LNCAP (cell line): Measurements from ENCODE around the gene POLR2E.

ENCODE experiments used
- TF ChIP-seq, protein P1 (sequence below): fragments of 450-650 bp; IDR thresholded peaks from 2 replicates; pipeline ENCODE4 v1.5.1; 2017; ENCODE audit warnings: mild to moderate bottlenecking

POLR2E gene

DNA sequence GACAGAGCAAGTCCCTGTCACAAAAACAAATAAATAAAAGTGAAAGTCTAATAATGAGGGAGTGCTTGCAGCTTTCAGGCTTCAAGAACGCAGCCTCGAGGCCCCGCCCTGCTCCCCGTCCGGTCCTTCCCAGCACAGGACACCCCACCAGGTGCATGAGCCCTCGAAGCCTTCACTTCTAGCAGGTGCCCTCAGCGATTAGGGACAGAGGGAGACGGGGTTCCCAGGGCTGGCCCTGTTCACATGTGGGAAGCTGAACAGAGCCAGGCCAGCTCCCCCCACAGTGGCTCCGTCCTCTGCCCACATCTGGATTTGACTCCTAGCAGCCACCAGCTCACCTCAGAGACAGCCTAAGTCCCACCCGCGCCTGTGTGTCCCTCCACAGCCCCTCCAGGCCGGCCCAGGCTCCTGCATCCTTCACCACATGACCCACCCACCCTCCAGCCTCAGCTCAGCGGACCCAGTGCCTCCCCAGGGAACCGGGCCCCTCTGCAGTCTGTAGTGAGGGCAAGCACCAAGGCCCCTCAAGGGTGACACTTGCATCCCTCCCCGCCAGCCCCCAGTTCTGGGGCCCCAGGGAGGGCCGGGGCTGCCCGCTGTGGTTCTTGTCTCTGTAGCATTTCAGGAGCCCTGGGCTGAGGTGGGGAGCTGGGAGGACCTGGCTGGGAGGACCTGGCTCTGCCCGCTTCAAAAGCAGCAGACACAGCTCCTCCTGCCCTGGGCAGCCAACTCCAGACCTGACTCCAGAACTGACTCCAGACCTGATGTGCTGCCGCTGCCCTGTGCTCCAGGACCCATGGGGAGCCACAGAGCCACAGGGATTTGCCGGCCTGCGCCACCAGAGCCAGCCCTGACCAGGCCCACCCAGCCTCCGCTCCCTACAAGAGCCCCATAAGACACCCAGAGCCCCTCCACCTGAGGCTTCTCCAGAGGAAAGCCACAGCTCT, 35.9 kb upstream of the POLR2E start:
- TF ChIP-seq, protein P1, sequence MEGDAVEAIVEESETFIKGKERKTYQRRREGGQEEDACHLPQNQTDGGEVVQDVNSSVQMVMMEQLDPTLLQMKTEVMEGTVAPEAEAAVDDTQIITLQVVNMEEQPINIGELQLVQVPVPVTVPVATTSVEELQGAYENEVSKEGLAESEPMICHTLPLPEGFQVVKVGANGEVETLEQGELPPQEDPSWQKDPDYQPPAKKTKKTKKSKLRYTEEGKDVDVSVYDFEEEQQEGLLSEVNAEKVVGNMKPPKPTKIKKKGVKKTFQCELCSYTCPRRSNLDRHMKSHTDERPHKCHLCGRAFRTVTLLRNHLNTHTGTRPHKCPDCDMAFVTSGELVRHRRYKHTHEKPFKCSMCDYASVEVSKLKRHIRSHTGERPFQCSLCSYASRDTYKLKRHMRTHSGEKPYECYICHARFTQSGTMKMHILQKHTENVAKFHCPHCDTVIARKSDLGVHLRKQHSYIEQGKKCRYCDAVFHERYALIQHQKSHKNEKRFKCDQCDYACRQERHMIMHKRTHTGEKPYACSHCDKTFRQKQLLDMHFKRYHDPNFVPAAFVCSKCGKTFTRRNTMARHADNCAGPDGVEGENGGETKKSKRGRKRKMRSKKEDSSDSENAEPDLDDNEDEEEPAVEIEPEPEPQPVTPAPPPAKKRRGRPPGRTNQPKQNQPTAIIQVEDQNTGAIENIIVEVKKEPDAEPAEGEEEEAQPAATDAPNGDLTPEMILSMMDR: no peak

DNA sequence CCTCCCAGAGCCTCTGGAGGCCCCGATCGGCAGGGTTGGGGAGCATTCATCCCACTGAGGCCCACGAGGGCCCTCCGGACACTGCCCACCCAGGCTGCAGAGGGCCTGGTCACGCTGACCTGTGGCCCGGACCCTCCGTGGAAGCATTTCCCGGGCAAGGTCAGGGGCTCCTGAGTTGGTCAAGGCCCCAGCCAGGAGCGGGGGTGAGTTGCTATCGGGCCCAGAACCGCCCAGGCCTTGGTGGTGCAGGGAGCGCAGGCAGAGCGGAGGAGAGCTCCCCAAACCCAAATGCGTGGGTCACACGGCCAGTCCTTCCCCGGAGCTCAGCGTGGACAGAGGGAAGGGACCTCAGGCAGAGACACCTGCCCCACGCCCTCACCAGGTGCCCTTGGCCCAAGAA, 34.4 kb upstream of the POLR2E start:
- TF ChIP-seq, protein P1: no peak

DNA sequence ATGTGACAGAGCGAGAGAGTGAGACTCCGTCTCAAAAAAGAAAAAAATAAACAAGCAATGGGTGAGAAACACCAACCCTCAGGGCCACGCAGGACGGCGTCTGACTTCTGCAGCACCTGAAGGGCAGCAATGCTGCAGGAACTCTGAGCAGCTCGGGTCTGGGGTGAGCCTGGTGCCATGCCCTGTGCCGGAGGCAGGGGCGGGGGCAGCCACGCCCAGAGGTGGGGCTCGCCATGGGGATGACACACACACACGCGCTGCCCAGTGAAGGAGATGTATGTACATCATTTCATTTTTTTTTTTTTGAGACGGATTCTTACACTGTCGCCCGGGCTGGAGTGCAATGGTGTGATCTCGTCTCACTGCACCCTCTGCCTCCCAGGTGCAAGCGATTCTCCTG, 32.9 kb upstream of the POLR2E start:
- TF ChIP-seq, protein P1: no peak

DNA sequence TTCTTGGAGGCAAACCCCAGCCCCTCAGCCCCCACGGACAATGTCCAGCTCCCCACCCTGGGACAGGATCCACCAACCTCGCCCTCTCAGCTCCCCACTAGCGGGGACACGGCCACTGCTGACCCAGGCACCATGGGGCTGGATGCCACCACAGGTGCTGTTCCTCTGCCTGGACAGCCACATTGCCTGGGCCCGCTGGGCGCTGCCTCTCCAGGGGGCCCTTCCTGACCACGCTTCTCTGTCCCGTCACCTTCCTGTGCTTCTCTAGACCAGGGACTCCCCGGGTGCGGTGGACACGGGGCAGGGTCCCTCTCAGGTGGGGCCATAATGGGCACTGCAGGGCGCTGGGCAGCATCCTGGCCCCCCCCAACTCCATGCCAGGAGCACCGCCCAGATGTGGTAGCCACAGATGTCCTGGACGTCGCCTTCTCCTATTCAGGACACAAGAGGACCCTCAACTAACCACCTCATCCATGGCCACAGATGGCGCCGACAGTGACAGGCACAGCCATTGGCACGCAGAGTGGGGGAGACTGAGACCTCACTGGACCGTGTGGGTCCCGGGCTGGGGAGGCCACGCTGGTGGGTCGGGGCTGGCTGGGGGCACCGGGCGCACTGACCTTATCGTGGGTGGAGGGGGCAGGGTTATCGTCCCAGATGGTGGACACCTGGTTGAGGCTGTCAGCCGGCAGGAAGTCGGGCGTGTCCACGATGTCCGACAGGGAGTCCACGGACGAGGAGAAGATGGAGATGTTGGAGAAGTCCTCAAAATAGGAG, 32.0 kb upstream of the POLR2E start:
- TF ChIP-seq, protein P1: no peak

DNA sequence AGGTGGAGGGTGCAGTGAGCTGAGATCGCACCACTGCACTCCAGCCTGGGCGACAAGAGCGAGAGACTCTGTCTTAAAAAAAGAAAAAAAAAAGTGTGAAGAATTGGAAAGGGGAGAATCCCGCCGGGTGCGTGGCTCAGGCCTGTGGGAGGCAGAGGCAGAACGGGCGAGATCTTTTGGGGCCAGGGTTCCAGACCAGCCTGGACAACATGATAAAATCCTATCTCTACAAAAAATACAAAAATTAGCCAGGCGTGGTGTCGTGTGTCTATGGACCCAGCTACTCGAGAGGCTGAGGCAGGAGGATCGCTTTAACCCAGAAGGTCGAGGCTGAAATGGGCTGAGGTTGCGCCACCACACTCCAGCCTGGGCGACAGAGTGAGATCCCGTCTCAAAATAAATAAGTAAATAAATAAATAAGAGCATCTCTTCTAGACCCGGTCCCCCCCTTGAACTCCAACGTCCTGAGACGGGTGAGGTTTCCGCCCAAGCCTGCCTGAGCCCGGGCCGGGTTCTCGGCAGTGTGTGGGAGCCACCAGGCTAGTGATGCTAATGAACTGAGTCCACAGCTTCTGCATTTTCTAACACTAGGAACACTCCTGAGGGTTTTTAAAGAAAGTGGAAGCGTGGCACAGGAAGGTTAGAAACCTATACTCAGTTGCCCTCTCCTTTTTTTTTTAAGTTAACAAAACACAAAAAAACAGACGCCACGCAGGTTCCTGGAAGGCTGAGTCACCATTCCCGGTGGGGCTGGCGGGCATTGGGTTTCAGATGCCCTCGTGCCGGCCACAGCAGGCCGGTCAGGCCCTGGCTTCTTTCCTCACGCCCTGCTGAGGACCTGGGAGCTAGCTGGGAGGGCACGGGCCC, 30.7 kb upstream of the POLR2E start:
- TF ChIP-seq, protein P1: no peak

DNA sequence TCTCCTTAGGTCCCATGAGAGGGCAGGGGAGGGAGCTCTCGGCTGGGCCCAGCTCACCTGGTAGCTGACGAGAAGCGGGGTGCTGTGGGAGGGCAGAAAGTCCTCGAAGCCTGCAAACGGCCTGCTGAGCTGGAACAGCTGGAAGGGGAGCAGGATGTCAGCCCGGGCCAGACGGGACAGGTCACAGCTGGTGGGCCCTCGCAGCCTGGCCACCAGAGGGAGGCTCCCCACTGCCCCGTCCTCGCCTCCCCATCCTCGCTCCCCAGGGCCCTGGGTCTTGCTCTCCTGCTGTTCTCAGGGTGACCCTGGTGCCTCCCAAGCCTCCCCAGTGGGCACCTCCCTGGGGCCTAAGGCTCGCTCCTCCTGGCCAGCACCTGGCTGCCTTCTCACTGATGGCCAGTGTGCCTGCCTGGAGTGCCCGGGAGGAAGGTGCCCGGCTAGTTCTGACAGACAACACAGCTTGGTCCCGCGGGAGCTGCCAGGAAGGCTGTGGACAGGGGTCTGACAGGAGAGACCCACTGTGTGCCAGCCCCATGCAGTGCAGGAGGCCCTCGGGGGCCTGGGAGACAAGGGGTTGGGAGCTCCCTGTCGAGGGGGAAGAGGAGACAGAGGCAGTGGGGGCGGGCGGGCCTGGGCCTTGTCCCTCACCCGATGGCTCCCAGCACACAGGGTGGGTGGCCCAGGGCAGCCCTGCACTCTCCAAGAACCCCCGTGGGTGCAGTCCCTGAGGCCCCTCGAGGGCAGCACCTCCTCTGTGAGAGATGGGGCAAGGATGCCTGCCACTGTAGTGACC, 28.9 kb upstream of the POLR2E start:
- TF ChIP-seq, protein P1: no peak
